IMR-90 (cell line): ENCODE data around the gene ABCB4.

Source experiments
- MAZ ChIP-seq: IDR thresholded peaks from 2 replicates; pipeline ENCODE4 v1.6.1; 2012; ENCODE audit warnings: low read depth, mild to moderate bottlenecking, low read length, improper control_type of control experiment, moderate library complexity, borderline replicate concordance
- RCOR1 ChIP-seq: IDR thresholded peaks from 2 replicates; pipeline ENCODE4 v1.6.1; 2012; ENCODE audit warnings: mild to moderate bottlenecking, low read length, improper control_type of control experiment; ENCODE audit not compliant: insufficient replicate concordance
- TF ChIP-seq, protein P1 (sequence below): conservative IDR thresholded peaks from 2 replicates; pipeline ENCODE4 v1.5.1; 2012; ENCODE audit warnings: mild to moderate bottlenecking, low read depth, low read length, improper control_type of control experiment

DNA sequence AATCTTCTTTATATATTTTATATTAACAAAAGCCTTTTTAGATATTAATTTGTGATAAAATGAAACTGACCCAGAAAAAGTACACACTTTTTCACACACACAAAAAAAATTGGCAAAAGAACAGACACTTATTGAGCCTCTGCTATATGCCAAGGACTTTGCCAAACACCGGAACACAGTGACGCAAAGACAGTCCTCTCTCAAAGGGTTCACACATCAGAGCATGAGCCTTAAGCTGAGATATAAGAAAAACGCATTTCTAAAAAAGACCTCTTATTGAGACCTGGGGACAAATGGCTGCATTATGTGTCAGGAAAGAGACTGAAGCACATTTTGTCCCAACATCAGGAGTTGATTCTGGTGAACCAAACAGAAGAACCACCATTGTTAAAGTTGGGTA is 24.0 kb upstream of the ABCB4 start:
- TF ChIP-seq MAZ: no peak
- TF ChIP-seq, protein P1, sequence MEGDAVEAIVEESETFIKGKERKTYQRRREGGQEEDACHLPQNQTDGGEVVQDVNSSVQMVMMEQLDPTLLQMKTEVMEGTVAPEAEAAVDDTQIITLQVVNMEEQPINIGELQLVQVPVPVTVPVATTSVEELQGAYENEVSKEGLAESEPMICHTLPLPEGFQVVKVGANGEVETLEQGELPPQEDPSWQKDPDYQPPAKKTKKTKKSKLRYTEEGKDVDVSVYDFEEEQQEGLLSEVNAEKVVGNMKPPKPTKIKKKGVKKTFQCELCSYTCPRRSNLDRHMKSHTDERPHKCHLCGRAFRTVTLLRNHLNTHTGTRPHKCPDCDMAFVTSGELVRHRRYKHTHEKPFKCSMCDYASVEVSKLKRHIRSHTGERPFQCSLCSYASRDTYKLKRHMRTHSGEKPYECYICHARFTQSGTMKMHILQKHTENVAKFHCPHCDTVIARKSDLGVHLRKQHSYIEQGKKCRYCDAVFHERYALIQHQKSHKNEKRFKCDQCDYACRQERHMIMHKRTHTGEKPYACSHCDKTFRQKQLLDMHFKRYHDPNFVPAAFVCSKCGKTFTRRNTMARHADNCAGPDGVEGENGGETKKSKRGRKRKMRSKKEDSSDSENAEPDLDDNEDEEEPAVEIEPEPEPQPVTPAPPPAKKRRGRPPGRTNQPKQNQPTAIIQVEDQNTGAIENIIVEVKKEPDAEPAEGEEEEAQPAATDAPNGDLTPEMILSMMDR: no peak
- TF ChIP-seq RCOR1: no peak
